A549 (cell line): ENCODE data around the gene NOTCH4. TPM values are rescaled to one million over a fixed set of nuclear protein-coding genes. Genes with fewer than 3 reads are reported as not detected.

Source experiments
- ATAC-seq, 2 experiments: fragments of 200-7000 bp in 1 of 2; fragments of >200 bp in 1 of 2; cut with Nextera tagmentation in 1 of 2; cut with Tn5 transposase in 1 of 2; 3 replicates each; pipeline versions ENCODE4 v1.8.0 to v1.9.1; 2018 to 2020; ENCODE audit warnings: mild to moderate bottlenecking in 1 of 2, moderate library complexity in 1 of 2
- CTCF ChIA-PET: fragments of 300-600 bp; sonication (Branson Sonifier 250); formaldehyde crosslinking; extraction: SDS; loops from one replicate; lab custom pipeline; 2021; ENCODE audit warnings: antibody characterized with exemption, inconsistent platforms; lab: Yijun Ruan, JAX
- POLR2A ChIA-PET: fragments of 350-600 bp; formaldehyde crosslinking; extraction: SDS; loops from one replicate; lab custom pipeline; 2021; ENCODE audit warnings: antibody characterized with exemption, inconsistent platforms; lab: Yijun Ruan, JAX
- DNase-seq, 2 experiments: peaks; one replicate each; pipeline versions ENCODE4 v3.0.0 to v3.0.0-alpha.2; 2011 to 2016; ENCODE audit warnings: low read depth in 1 of 2, low spot score in 1 of 2
- FAIRE-seq: peaks from 2 replicates; lab custom pipeline; 2011; peaks lifted over from hg19 to GRCh38; lab: Jason Lieb, UNC
- H3K27ac ChIP-seq, 2 experiments: fragments of >200 bp; sonication (Bioruptor Twin); formaldehyde crosslinking; 3 replicates each; pipeline ENCODE4 v1.5.1; 2016 to 2017
- H3K4me1 ChIP-seq: fragments of >200 bp; sonication (Bioruptor Twin); formaldehyde crosslinking; 3 replicates; pipeline ENCODE4 v1.6.1; 2016
- H3K4me2 ChIP-seq: fragments of >200 bp; sonication (Bioruptor Twin); formaldehyde crosslinking; 3 replicates; pipeline ENCODE4 v1.6.1; 2016
- H3K4me3 ChIP-seq: fragments of >200 bp; sonication (Bioruptor Twin); formaldehyde crosslinking; 3 replicates; pipeline ENCODE4 v1.5.1; 2016
- H3K9me3 ChIP-seq: fragments of >200 bp; sonication (Bioruptor Twin); formaldehyde crosslinking; 3 replicates; pipeline ENCODE4 v1.6.1; 2016
- BCL3 ChIP-seq: fragments of >200 bp; sonication (Bioruptor Twin); formaldehyde crosslinking; IDR thresholded peaks from 3 replicates; pipeline ENCODE4 v1.6.1; 2016
- CEBPB ChIP-seq, 2 experiments: fragments of >200 bp in 1 of 2; sonication (Bioruptor Twin) in 1 of 2; formaldehyde crosslinking in 1 of 2; IDR thresholded peaks; 2 replicates each; pipeline ENCODE4 v1.6.1; 2012 to 2016
- CHD2 ChIP-seq: fragments of 150-350 bp; IDR thresholded peaks from 2 replicates; pipeline ENCODE4 v1.6.1; 2014; ENCODE audit warnings: low read length; ENCODE audit not compliant: partially characterized antibody
- E2F6 ChIP-seq: IDR thresholded peaks from 2 replicates; pipeline ENCODE4 v1.6.1; 2012; ENCODE audit warnings: low read depth, borderline replicate concordance
- HEYL ChIP-seq: fragments of 250-450 bp; sonication (Bioruptor Pico); IDR thresholded peaks from 2 replicates; pipeline ENCODE4 v1.8.0; 2021; ENCODE audit warnings: mild to moderate bottlenecking, moderate library complexity
- HMGXB4 ChIP-seq: fragments of 250-450 bp; sonication (Bioruptor Pico); IDR thresholded peaks from 2 replicates; pipeline ENCODE4 v1.5.0; 2021; ENCODE audit warnings: mild to moderate bottlenecking, moderate library complexity, borderline replicate concordance
- PHF8 ChIP-seq: fragments of 200-600 bp; sonication (generic); IDR thresholded peaks from 2 replicates; pipeline ENCODE4 v1.6.1; 2016; ENCODE audit warnings: low read depth, mild to moderate bottlenecking, antibody characterized with exemption, moderate library complexity, borderline replicate concordance
- POLR2A ChIP-seq: IDR thresholded peaks from 2 replicates; pipeline ENCODE4 v1.6.1; 2012; ENCODE audit warnings: mild to moderate bottlenecking, low read length
- RCOR1 ChIP-seq: fragments of 150-350 bp; IDR thresholded peaks from 2 replicates; pipeline ENCODE4 v1.6.1; 2014; ENCODE audit warnings: antibody characterized with exemption, low read length, low read depth
- SMC3 ChIP-seq: fragments of >200 bp; sonication (Bioruptor Twin); formaldehyde crosslinking; IDR thresholded peaks from 3 replicates; pipeline ENCODE4 v1.6.1; 2018; ENCODE audit warnings: inconsistent platforms
- TFCP2L1 ChIP-seq: fragments of 250-450 bp; sonication (Bioruptor Pico); IDR thresholded peaks from 2 replicates; pipeline ENCODE4 v1.5.0; 2021; ENCODE audit warnings: mild to moderate bottlenecking
- WGBS: methylation state at CpG from one replicate; pipeline ENCODE4 v1.1.6; 2017; ENCODE audit errors: missing lambda C conversion rate; 5-methylcytosine and 5-hydroxymethylcytosine counted together
- polyA plus RNA-seq, 4 experiments: library from polyadenylated mRNA; depleted of rRNA in 3 of 4; stranded (reverse); fragments of >200 nt; fragmentation: RNase III in 1 of 4; extraction: RNeasy Plus Mini Kit Qiagen cat#74134 plus additional on column Dnase treatment in 1 of 4; gene quantifications; 2 replicates in 3 of 4; 3 replicates in 1 of 4; pipeline ENCODE4 v1.2.3, GENCODE V29; 2011 to 2017
- TF ChIP-seq, protein P1 (sequence below): IDR thresholded peaks from 2 replicates; pipeline ENCODE4 v1.6.1; 2012
- TF ChIP-seq, protein P2 (sequence below): fragments of 250-450 bp; sonication (Bioruptor Pico); IDR thresholded peaks from 2 replicates; pipeline ENCODE4 v1.5.0; 2020; ENCODE audit warnings: low read depth, mild to moderate bottlenecking, moderate library complexity
- TF ChIP-seq, protein P3 (sequence below): fragments of 200-600 bp; sonication (generic); IDR thresholded peaks from 2 replicates; pipeline ENCODE4 v1.6.1; 2016; ENCODE audit warnings: antibody characterized with exemption, mild to moderate bottlenecking, moderate library complexity
- TF ChIP-seq, protein P4 (sequence below): IDR thresholded peaks from 2 replicates; pipeline ENCODE4 v1.6.1; 2012

The NOTCH4 gene
- polyA plus RNA-seq, 2 of the 4 experiments (the other 2 are of a cell fraction): 0.32 to 0.70 TPM

DNA sequence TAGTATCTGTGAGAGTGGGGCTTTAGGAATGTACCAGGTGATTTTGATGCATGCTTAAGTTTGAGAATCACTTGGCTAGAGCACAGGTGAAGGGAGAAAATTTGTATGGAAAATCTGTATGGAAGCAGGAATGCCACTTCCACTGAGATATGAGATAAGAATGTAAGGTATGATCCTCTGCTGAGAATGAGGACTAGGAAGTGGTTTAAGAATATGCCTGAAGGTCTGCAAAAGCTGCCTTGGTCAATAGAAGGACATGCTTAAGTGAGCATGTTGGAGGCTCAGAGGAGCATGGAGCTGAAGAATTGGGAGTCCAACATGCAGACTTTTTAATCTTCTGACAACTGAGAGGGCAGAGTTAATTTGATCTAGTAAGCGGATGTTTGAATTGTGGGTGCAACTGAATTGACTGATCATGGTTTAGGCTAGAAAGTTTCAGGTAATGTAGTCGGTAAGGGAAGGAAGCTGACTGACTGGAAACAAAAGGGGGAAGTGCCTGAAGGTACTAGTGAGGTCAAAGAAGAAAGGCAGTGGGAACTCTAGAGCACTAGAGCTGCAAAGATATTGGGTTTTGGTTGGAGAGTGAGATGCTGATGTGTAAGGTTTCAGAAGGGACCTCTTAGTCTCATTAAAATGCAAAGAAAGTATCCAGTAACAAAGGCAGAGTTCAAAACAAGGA, 28.6 kb upstream of the NOTCH4 start:
- CTCF ChIA-PET: interaction anchor here (0.5 to 6.0 kb wide), 2 partner anchors 7 to 343 kb away, joined by 3 to 46 read pairs; no protein-coding TSS in a partner anchor
- FAIRE-seq: no peak
- POLR2A ChIA-PET: no interaction called here

More for the DNA sequence above, 28.6 kb upstream of the NOTCH4 start:
- ATAC-seq: no peak
- no peak for DNase-seq
- WGBS: 52% methylated on average over 1 of the region's 2 CpGs
- Histone ChIP-seq H3K9me3 (no peaks in the 10 kb centered on the region), H3K4me3 (no peak overlapping the region), H3K4me2 (no peak overlapping the region), H3K4me1 (peaks cover 7% of the 10 kb centered on the region; the same call in 1 of the 3 replicates), H3K27ac (no peak overlapping the region)
- TF ChIP-seq, protein P1, sequence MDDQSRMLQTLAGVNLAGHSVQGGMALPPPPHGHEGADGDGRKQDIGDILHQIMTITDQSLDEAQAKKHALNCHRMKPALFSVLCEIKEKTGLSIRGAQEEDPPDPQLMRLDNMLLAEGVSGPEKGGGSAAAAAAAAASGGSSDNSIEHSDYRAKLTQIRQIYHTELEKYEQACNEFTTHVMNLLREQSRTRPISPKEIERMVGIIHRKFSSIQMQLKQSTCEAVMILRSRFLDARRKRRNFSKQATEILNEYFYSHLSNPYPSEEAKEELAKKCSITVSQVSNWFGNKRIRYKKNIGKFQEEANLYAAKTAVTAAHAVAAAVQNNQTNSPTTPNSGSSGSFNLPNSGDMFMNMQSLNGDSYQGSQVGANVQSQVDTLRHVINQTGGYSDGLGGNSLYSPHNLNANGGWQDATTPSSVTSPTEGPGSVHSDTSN: no peak
- no peak for TF ChIP-seq BCL3
- no peak for TF ChIP-seq RCOR1
- TF ChIP-seq, protein P2, sequence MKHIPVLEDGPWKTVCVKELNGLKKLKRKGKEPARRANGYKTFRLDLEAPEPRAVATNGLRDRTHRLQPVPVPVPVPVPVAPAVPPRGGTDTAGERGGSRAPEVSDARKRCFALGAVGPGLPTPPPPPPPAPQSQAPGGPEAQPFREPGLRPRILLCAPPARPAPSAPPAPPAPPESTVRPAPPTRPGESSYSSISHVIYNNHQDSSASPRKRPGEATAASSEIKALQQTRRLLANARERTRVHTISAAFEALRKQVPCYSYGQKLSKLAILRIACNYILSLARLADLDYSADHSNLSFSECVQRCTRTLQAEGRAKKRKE (CRISPR knock-in tag): no peak
- no peak for TF ChIP-seq HEYL (CRISPR knock-in tag)
- no peak for TF ChIP-seq CHD2
- TF ChIP-seq HMGXB4 (CRISPR knock-in tag): no peak
- TF ChIP-seq E2F6: no peak
- TF ChIP-seq PHF8: no peak
- TF ChIP-seq, protein P3, sequence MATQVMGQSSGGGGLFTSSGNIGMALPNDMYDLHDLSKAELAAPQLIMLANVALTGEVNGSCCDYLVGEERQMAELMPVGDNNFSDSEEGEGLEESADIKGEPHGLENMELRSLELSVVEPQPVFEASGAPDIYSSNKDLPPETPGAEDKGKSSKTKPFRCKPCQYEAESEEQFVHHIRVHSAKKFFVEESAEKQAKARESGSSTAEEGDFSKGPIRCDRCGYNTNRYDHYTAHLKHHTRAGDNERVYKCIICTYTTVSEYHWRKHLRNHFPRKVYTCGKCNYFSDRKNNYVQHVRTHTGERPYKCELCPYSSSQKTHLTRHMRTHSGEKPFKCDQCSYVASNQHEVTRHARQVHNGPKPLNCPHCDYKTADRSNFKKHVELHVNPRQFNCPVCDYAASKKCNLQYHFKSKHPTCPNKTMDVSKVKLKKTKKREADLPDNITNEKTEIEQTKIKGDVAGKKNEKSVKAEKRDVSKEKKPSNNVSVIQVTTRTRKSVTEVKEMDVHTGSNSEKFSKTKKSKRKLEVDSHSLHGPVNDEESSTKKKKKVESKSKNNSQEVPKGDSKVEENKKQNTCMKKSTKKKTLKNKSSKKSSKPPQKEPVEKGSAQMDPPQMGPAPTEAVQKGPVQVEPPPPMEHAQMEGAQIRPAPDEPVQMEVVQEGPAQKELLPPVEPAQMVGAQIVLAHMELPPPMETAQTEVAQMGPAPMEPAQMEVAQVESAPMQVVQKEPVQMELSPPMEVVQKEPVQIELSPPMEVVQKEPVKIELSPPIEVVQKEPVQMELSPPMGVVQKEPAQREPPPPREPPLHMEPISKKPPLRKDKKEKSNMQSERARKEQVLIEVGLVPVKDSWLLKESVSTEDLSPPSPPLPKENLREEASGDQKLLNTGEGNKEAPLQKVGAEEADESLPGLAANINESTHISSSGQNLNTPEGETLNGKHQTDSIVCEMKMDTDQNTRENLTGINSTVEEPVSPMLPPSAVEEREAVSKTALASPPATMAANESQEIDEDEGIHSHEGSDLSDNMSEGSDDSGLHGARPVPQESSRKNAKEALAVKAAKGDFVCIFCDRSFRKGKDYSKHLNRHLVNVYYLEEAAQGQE: no peak
- TF ChIP-seq, protein P4, sequence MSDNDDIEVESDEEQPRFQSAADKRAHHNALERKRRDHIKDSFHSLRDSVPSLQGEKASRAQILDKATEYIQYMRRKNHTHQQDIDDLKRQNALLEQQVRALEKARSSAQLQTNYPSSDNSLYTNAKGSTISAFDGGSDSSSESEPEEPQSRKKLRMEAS: no peak
- TF ChIP-seq TFCP2L1 (CRISPR knock-in tag): no peak
- no peak for TF ChIP-seq CEBPB (IDR thresholded peaks at IDR 0.05)
- no peak for TF ChIP-seq POLR2A
- TF ChIP-seq SMC3: no peak
